ENCODE measurements around the gene OSBPL10.

Gene OSBPL10

DNA sequence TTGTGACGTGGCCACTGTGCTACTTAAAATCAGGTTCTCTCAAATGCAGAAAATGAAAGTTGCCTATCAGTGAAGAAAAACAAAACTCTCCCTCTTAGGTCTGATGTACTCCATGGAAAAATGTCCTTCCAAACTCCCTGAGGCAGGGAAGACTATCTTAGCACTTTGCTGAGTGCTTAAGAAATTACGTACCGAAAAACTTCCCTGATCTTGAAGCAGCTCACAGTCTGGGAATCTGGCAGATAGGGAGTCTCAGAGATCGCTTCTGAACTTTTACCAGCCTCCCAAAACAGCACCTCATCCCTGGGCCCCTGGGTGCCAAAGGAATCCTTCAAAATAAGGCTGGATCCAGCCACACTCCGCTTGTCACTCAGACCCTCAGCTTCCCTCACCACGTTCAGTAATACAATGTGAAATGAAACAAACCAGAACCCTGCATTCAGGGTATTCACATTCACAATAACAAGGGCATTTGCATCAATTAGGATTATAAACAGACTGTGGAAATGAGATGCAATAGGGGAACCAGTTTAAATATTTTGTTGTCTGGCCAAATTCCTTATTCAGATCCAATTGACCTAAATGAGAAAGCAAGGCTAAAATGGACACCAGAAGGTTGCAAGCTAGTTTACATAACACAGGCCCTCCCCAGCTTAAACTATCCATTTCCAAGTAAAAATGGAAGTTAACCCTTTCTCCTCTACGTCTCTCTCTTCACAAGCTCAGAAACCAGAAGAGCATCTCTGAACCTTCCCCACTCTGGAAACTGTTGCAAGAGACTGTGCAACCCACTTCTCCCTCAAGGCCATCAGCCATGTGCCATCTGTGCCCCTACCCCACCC is 20.9 kb downstream of the OSBPL10 start:
- no peak for DNase-seq (ENCODE audit: low read depth in 2 of 2)

DNA sequence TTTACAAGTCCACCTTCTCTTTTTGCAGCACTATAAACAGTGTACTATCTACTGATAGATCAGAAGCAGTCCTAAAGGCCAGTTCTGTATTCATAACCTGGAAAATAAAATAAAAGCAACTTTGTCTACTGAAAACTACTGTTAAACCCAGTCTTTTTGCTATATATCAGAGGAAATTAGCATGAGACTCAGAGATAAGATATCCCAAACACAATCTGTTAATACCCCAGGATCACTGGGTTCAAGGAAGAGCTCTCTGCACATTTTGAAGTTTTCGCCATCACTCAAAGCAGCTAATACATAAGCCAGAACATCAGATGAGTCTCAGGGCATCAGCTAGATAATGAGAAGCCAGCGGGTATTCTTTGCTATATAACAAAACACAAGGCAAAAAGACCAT is 21.8 kb downstream of the OSBPL10 start:
- DNase-seq (ENCODE audit: low read depth in 2 of 2): no peak

DNA sequence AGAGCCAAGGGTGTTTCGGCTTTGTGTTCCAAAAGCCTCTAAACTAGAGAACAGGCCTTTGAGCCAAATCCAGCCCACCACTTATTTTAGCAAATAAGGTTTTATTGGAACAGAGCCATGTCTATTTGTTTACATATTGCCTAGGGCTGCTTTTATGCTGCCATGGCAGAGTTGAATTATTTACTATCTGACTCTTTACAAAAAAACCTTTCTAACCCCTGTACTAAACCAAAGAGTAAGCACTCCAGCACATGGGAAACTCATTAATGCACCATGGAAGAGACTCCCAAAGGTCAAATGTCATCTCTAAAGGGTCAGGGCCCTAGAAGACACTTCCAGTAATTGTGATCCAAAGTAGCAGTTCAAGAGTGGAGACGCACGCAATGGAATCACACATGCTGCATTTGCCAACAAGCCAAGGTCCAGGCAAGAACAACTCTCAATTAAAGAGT is 22.3 kb downstream of the OSBPL10 start:
- DNase-seq (ENCODE audit: low read depth in 2 of 2): no peak

DNA sequence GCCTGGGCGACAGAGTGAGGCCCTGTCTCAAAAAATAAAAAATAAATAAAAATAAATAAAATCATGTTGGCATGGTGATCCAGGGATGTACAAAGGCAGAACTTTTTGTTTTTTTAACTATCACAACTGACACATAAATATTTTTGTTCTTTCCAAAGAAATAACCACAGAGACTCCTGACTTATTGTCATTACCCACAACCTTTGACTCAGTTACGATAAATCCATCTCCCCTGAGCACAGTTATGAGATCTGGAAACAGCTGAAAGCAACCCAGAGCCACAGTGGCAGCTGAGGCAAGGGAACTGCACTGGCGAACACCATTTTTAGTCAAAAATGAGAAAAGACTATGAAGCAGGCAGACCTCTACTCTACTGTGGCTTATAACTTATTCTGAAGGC is 24.0 kb downstream of the OSBPL10 start:
- DNase-seq (ENCODE audit: low read depth in 2 of 2): no peak

DNA sequence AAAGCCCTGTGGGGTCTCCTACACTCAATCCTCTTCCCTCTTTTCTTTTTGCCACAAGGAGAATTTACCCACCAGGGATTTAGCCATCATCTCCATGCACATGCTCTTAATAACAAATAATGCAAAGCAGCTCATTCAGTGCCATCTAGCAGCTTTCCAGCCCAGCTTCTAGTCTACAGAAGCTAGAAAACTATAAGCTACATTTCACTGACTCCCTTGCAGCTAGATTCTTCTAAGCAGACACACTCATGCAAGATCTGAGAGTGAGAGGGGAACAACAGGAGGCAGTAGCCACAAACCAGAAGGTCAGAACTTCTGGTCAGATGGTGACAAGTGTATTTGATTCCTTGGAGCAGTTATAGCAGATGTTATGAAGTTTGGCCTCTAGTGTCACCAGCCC is 25.5 kb downstream of the OSBPL10 start:
- DNase-seq (ENCODE audit: low read depth in 2 of 2): no peak

DNA sequence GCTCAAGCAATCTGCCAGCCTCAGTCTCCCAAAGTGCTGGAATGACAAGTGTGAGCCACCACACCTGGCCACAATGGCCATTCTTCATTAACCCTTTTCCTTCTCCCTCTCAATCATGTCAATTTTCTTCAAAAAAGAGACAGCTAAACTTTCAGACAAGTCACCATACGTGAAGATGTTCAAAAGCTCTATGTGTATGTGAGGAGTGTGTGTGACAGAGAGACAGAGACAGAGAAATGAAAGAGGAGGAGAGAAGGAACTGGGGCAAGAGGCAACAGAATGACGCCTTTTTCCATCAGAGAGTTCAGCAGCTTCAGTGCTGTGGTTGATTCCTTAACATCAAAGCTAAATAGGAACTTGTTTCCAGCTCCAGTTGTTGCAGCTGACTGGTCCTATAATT is 27.4 kb downstream of the OSBPL10 start:
- no peak for DNase-seq (ENCODE audit: low read depth in 2 of 2)

DNA sequence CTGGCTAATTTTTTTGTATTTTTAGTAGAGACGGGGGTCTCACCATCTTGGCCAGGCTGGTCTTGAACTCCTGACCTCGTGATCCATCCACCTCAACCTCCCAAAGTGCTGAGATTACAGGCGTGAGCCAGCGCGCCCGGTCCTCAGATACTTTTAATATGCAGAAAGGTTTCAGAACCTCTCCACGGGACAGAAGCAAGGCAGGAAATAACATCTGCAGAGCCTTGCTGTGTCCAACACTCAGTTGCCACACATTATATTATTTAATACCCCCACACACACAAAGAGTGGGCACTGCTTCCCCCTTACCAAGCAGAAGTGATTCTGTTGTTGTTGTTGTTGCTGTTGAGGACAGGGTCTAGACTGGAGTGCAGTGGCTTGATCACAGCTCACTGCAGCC is 28.0 kb downstream of the OSBPL10 start:
- DNase-seq (ENCODE audit: low read depth in 2 of 2): no peak

DNA sequence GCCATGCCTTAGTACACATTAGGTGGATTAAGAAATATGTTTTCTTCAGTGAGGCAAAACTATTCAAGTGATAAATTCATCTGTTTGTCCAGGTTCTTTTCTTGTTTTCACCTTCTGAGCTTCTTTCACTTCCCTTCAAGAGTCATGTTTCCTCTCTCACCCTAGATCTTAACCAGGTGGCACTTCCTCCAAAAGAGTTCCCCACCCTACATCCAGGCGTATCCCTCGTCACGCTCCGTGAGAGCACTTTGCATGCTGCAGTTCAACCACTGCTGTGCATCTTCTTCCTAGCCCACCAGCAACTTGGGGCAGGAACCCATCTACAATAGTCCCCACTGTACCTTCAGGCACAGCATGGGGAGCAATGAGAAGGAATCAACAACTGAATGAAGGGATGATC is 28.9 kb downstream of the OSBPL10 start:
- DNase-seq (ENCODE audit: low read depth in 2 of 2): no peak

DNA sequence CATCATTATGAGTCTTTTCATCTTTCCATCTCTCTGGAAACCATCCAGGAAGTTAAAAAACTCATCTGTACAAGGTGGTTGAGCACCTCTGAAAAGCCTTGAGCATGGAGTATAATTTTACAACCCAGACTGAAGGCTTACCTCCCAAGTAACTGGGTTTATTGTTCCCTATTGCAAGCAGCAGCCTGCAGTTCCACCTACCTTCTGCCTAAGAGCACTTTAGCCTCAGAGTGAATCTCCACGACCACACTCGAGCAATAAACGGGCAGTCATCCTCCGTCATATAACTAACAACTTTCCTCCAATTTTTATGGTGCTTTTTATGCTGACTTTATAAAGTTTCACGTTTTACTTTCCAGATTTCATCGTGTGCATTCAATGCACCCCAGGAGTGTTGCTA is 32.8 kb downstream of the OSBPL10 start:
- DNase-seq (ENCODE audit: low read depth in 2 of 2): no peak

DNA sequence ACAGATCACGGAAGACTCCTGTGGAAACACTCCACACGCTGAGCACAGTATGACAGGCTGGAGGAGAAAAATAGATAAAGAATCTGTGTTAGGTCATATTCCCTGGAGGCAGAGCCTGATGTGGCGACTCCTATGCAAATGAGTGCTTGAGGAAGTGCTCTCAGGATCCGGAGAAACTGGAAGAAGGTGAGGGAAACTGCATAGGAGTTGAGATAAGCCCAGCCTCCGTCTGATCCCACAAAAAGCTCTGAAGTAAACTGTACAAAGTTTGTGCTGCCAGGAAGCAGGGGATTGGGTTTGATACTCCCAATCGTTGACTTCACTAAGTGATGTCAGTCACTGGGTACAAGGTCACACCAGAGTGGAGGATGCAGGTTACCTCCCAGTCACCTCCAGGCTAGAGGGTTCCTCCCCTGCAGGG is 33.4 kb downstream of the OSBPL10 start:
- no peak for DNase-seq (ENCODE audit: low read depth in 2 of 2)

DNA sequence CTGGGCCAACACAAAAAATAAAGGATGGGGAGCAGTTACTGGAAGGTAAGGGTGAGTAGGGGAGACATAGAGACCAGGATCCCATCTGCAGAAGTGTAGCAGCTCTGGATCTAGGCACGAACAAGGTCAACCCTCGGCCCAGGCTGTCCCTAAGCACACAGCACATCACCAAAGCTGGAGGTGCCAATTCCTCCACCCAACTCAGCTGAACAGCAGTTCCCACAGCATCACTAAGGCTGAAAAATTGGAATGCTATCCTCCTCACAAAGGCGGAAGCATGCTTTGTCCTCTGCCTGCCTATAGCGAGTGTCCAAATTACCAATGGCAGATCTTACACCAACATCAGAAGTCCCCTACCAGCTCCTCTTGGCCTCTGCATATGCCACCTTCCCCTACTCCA is 33.9 kb downstream of the OSBPL10 start:
- no peak for DNase-seq (ENCODE audit: low read depth in 2 of 2)

DNA sequence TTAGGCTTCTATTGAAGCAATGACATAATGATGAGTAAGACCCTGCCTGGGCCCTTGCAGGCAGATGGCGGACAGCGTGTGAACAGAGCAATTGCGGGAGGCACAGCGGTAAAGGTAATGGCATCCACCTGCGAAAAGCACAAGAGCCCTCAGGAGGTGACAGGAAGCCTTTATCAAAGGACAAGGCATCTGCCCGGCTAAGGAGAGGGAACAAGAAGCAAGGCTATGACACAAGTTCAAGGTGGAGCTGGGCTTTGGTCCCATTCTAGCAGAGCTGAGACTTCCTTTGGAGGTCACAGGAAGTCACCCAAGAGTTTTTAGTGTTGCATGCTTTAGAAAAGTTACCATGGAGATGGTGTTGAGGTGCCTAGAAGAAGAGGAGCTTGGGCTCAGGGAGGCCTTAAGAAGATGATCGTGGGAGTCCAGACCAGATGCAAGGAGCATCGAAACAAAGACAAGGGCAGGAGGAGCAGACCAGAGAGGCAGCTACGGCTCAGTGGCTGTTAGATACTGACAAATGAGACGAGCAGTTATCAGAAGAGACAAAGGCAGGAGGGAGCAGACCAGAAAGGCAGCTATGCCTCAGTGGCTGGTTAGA is 34.5 kb downstream of the OSBPL10 start:
- no peak for DNase-seq (ENCODE audit: low read depth in 2 of 2)

DNA sequence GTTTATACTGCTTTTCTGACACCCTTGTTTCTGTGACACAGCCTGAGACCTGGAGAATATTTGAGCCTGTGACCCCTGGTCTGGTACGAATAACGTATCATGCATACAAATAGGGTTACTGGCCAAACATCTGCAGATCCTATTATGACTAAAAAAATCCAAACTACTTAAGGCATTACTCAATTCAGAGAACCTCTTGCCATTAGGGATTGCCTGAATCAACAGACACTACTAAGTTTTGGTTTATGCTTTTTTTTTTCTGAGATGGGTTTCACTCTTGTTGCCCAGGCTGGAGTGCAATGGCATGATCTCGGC is 35.4 kb downstream of the OSBPL10 start:
- DNase-seq (ENCODE audit: low read depth in 2 of 2): no peak

DNA sequence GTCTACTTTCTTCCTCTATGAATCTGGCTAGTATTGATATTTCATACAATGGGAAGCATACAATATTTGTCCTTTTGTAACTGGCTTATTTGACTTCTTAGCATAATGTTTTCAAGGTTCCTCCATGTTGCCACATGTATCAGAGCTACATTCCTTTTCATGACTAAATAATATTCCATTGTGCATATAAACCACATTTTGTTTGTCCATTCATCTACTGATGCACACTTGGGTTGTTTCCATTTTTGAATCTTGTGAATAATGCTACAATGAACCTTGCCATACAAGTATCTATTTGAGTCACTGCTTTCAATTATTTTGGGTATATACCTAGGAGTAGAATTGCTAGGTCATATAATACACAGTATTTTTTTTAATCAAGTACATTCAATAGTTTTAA is 38.0 kb downstream of the OSBPL10 start:
- DNase-seq (ENCODE audit: low read depth in 2 of 2): no peak

DNA sequence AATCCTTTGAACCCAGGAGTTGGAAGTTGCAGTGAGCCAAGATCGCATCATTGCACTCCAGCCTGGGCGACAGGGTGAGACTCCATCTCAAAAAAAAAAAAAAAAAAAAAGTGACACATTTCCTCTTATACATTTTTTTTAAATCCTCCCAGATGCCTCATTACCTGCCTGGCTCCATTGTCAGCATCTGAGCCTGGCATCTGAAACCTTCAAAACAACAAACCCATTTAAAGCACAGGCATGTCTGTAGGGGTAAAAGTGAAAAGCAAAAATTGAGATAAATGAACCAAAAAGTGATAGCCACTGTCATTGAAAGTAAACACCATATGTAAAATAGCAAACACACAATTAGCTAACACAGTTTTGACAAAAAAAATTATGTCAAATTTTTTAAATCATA is 38.6 kb downstream of the OSBPL10 start:
- DNase-seq (ENCODE audit: low read depth in 2 of 2): no peak

DNA sequence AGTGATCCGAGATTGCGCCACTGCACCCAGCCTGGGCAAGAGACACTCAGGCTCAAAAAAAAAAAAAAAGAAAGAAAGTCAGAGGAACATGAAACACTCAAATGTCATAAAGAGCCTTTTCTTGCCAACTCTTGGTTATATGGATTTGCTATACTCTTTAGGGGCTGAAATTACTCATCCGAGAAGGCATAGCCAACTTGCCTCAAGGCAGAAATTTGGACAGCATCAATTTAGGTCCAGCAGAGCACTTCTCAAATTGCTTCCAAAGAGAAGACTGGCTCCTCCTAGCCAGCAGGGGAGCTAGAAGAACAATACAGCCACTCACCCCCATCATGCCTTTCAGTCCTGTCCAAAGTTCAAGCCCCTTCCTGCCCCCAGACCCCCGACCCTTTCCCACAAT is 43.8 kb downstream of the OSBPL10 start:
- DNase-seq (ENCODE audit: low read depth in 2 of 2): no peak

DNA sequence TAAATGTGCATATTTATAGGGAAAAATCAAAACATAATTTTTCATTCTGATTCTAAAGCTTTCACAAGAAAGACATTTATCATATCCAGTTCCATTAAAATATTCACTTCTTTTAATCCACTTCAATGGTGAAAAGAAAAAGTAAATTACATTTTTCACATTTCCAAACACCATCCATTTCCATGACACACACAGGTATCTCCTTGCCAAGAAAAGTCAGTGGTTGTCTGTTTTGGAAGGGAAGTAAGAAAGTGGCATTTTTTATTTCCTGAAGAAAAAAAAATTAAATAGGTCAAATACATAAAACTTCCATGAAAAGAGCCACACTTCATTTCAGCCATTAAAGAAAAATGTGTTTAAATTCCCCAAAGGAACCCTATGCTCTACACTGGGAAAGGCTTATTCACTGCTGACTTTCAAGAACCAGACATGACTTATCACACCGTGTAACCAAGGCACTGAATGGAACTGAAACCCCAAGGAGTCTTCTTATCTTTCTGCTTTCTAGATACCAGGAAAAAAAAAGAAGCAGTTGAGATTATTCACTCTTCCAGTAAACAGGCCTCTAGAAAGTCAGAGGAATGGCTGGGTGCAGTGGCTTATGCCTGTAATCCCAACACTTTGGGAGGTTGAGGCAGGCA is 44.5 kb downstream of the OSBPL10 start:
- no peak for DNase-seq (ENCODE audit: low read depth in 2 of 2)

DNA sequence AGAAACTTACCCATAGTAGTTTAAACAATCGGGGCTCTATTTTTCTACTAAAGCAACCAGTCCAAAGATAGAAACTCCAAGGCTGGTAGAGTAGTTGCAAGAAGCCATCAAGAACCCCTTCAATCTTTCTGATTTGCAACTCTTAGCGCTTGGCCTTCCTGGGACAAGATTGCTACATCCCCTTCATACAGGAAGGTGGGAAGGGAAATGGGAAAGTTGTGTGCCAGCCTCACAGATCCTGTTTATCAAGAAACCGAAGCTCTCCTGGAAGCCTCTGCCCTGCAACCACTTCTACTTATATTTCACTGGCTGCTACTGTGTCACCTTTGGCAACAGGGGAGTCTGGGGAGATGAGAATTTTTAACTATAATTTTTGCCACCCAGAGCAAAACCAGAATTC is 46.2 kb downstream of the OSBPL10 start:
- DNase-seq (ENCODE audit: low read depth in 2 of 2): no peak

DNA sequence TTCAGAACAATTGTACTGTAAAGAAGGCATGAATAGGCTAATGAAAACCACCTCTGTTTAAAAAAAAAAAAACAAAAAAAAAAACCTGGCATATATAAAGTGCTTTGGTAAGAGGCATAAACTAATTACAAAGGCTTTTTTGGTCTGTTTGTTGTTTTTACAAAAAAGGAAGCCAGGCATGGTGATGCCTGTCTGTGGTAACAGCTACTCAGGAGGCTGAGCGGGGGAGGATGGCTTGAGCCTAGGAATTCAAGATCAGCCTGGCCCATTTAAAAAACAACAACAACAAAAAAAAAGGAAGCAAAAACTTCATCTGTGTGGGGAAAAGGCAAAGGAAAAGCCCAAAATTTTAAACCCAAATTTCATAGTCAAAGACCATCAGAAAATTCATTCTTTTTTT is 47.0 kb downstream of the OSBPL10 start:
- no peak for DNase-seq (ENCODE audit: low read depth in 2 of 2)

DNA sequence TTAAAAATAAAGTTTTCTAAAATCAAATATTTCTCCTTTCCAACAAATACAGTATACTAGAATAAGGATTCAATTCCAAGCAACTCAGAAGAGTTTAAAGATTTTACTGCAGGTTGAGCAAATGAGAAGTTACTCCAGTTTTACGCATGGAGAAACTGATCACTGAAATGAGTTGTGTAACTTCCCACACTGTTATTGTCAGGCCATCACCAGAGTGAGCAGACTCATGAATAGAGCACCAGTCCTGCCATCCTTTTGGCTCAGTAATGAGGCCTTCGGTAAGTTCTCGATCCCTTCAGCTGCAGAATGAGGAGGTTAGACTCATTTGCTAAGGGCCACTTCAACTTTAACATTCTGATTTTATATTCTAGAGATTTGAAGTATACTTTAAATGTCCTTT is 48.1 kb downstream of the OSBPL10 start:
- DNase-seq (ENCODE audit: low read depth in 2 of 2): no peak

DNA sequence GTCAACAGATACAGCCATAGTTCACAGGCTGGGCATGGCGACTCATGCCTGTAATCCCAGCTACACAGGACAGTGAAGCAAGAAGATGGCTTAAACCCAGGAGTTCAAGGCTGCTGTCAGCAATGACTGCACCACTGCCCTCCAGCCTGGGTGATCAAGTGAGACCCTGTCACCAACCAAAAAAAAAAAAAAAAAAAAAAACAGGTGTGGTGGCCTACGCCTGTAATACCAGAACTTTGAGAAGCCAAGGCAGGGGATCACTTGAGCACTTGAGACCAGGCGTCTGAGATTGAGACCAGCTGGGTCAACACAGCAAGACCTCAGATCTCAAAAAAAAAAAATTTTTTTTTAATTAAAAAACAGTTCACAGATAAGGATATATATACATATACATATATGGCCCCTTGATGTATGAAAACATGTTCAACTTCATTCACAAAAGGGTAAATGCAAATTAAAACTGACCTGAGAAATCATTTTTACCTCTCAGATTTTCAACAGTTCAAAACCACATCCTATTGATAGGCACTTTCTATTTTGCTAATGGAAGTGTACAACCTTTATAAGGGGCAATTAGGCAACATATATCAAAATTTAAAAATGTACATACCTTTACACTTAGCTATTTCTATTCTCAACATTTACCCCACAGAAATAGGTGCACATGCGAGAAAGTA is 51.1 kb downstream of the OSBPL10 start:
- no peak for DNase-seq (ENCODE audit: low read depth in 2 of 2)

DNA sequence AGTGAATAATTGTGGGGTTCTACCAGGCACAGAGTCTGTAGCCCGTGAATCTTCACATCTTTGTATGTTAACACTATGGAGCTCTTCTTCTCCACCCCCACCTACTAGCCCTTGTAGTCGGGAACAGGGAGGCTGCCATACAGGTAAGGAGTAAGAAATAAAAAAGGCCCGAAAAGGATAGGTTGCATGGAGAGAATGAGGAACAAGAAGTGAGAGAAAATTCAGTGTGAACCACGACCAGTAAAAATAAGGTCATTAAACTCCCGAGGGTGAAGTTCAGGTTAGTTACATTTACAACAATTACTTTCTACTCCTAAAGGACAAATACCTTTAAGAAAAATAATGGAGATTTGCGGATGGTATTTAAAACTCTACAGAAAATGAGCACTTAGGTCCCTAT is 53.3 kb downstream of the OSBPL10 start:
- no peak for DNase-seq (ENCODE audit: low read depth in 2 of 2)

DNA sequence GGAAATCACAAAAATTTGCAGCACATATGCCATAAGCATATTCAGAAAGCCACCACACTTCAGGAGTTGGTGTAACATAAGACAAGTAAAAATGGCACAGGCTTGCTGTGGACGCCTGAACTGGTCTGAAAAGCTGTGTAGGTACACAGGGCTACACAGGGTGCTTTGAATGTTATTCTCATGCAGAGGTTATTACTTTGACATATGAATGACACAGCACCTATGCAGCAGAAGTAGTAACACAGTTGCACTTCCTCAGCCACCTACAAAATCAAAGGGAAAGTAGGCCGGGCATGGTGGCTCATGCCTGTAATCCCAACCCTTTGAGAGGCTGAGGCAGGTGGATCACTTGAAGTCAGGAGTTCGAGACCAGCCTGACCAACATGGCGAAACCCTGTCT is 54.5 kb downstream of the OSBPL10 start:
- DNase-seq (ENCODE audit: low read depth in 2 of 2): no peak
